IMR-90 (cell line): Measurements from ENCODE around the gene OR2A25. TPM values are rescaled to one million over a fixed set of nuclear protein-coding genes. Genes with fewer than 3 reads are reported as not detected.

Experiments used
- ATAC-seq: fragments of 200-7000 bp; cut with Tn5 transposase; 2 replicates; pipeline ENCODE4 v1.9.1; 2020; ENCODE audit warnings: low read depth, mild to moderate bottlenecking, moderate library complexity
- BruUV-seq: library from RNA; stranded (reverse); fragments of 400-500 nt; replicated peaks from 2 replicates; lab custom pipeline; 2021; lab: Mats Ljungman, UMichigan
- CTCF ChIA-PET: fragments of 300-600 bp; formaldehyde crosslinking; extraction: SDS; loops from one replicate; lab custom pipeline; 2021; ENCODE audit warnings: antibody characterized with exemption; lab: Yijun Ruan, JAX
- POLR2A ChIA-PET: fragments of 300-600 bp; sonication (Branson Sonifier 250); formaldehyde crosslinking; loops from one replicate; lab custom pipeline; 2022; ENCODE audit warnings: antibody characterized with exemption; ENCODE audit not compliant: unreplicated experiment; lab: Charles Lee
- DNase-seq: peaks from one replicate; pipeline ENCODE4 v3.0.0; 2013
- H2AFZ ChIP-seq: replicated peaks from 2 replicates; pipeline ENCODE3; 2013; ENCODE audit warnings: low read length, mild to moderate bottlenecking; ENCODE audit not compliant: poor library complexity
- H2AK5ac ChIP-seq: 2 replicates; pipeline ENCODE4 v1.6.1; 2013; ENCODE audit warnings: low read depth, low read length, inconsistent platforms
- H2AK9ac ChIP-seq: replicated peaks from 2 replicates; pipeline ENCODE3; 2013; ENCODE audit warnings: mild to moderate bottlenecking, low read depth, low read length, moderate library complexity; ENCODE audit not compliant: poor library complexity
- H2BK120ac ChIP-seq: 2 replicates; pipeline ENCODE4 v1.6.1; 2013; ENCODE audit warnings: low read depth, low read length, inconsistent platforms
- H2BK15ac ChIP-seq: 3 replicates; pipeline ENCODE4 v1.6.1; 2013; ENCODE audit warnings: low read depth, low read length, inconsistent platforms
- H2BK20ac ChIP-seq: 2 replicates; pipeline ENCODE4 v1.6.1; 2013; ENCODE audit warnings: low read depth, mild to moderate bottlenecking, inconsistent platforms, low read length, moderate library complexity
- H2BK5ac ChIP-seq: 2 replicates; pipeline ENCODE4 v1.6.1; 2013; ENCODE audit warnings: mild to moderate bottlenecking, low read depth, low read length, inconsistent platforms; ENCODE audit not compliant: poor library complexity, severe bottlenecking
- H3K14ac ChIP-seq: replicated peaks from 2 replicates; pipeline ENCODE4 v1.6.1; 2013; ENCODE audit warnings: low read depth, low read length, inconsistent platforms
- H3K18ac ChIP-seq: 2 replicates; pipeline ENCODE4 v1.6.1; 2013; ENCODE audit warnings: low read depth, low read length, control low read depth
- H3K23ac ChIP-seq: 2 replicates; pipeline ENCODE4 v1.6.1; 2013; ENCODE audit warnings: low read depth, low read length, inconsistent platforms
- H3K27ac ChIP-seq: 2 replicates; pipeline ENCODE4 v1.5.1; 2013; ENCODE audit warnings: mild to moderate bottlenecking, control low read depth, low read length; ENCODE audit not compliant: insufficient read depth
- H3K27me3 ChIP-seq: 2 replicates; pipeline ENCODE4 v1.6.1; 2013; ENCODE audit warnings: low read length; ENCODE audit not compliant: control insufficient read depth, insufficient read depth
- H3K36me3 ChIP-seq: 2 replicates; pipeline ENCODE4 v1.6.1; 2013; ENCODE audit warnings: low read length, mixed read lengths; ENCODE audit not compliant: control insufficient read depth, insufficient read depth
- H3K4ac ChIP-seq: 2 replicates; pipeline ENCODE4 v1.6.1; 2013; ENCODE audit warnings: low read depth, low read length, inconsistent platforms
- H3K4me1 ChIP-seq: 2 replicates; pipeline ENCODE4 v1.6.1; 2013; ENCODE audit warnings: low read length, mixed read lengths; ENCODE audit not compliant: control insufficient read depth, insufficient read depth
- H3K4me2 ChIP-seq: 2 replicates; pipeline ENCODE4 v1.6.1; 2013; ENCODE audit warnings: low read depth, mild to moderate bottlenecking, control low read depth, low read length, moderate library complexity
- H3K4me3 ChIP-seq: 2 replicates; pipeline ENCODE4 v1.5.1; 2013; ENCODE audit warnings: low read depth, mild to moderate bottlenecking, control low read depth, low read length, moderate library complexity; ENCODE audit not compliant: insufficient read depth
- H3K56ac ChIP-seq: 2 replicates; pipeline ENCODE4 v1.6.1; 2013; ENCODE audit warnings: low read length, inconsistent platforms; ENCODE audit not compliant: insufficient read depth; ENCODE audit errors: extremely low read depth
- H3K79me1 ChIP-seq, 2 experiments: 2 replicates each; pipeline ENCODE4 v1.6.1; 2013; ENCODE audit warnings: low read length in 2 of 2, inconsistent platforms in 1 of 2, low read depth in 1 of 2
- H3K9ac ChIP-seq: 2 replicates; pipeline ENCODE4 v1.6.1; 2013; ENCODE audit warnings: low read depth, low read length, control low read depth
- H3K9me1 ChIP-seq: 2 replicates; pipeline ENCODE4 v1.6.1; 2013; ENCODE audit warnings: low read length, inconsistent platforms; ENCODE audit not compliant: insufficient read depth
- H3K9me3 ChIP-seq: 2 replicates; pipeline ENCODE4 v1.6.1; 2013; ENCODE audit warnings: low read length; ENCODE audit not compliant: control insufficient read depth, insufficient read depth
- H4K20me1 ChIP-seq: 2 replicates; pipeline ENCODE4 v1.6.1; 2013; ENCODE audit warnings: low read length, inconsistent platforms; ENCODE audit not compliant: insufficient read depth
- H4K5ac ChIP-seq: 2 replicates; pipeline ENCODE4 v1.6.1; 2013; ENCODE audit warnings: mild to moderate bottlenecking, low read depth, low read length, control low read depth
- H4K8ac ChIP-seq, 2 experiments: 2 replicates each; pipeline ENCODE4 v1.6.1; 2013; ENCODE audit warnings: low read depth in 2 of 2, low read length in 2 of 2, control low read depth in 1 of 2, inconsistent platforms in 1 of 2
- H4K91ac ChIP-seq: 2 replicates; pipeline ENCODE4 v1.6.1; 2013; ENCODE audit warnings: low read depth, low read length, inconsistent platforms; ENCODE audit not compliant: insufficient read depth
- CTCF ChIP-seq: conservative IDR thresholded peaks from 2 replicates; pipeline ENCODE4 v1.5.1; 2012; ENCODE audit warnings: mild to moderate bottlenecking, low read depth, low read length, improper control_type of control experiment
- ELK1 ChIP-seq: fragments of 150-350 bp; IDR thresholded peaks from 2 replicates; pipeline ENCODE4 v1.6.1; 2016; ENCODE audit warnings: low read depth, mild to moderate bottlenecking, low read length, moderate library complexity, borderline replicate concordance
- FOS ChIP-seq: fragments of 150-350 bp; IDR thresholded peaks from 2 replicates; pipeline ENCODE4 v1.6.1; 2016; ENCODE audit warnings: low read depth, low read length
- MAFK ChIP-seq: IDR thresholded peaks from 2 replicates; pipeline ENCODE4 v1.6.1; 2012; ENCODE audit warnings: low read depth, low read length, improper control_type of control experiment
- NFE2L2 ChIP-seq: fragments of 150-350 bp; IDR thresholded peaks from 2 replicates; pipeline ENCODE4 v1.6.1; 2016; ENCODE audit warnings: low read depth, mild to moderate bottlenecking, low read length
- RAD21 ChIP-seq: IDR thresholded peaks from 2 replicates; pipeline ENCODE4 v1.6.1; 2012; ENCODE audit warnings: low read length, improper control_type of control experiment
- SMC3 ChIP-seq: fragments of 150-350 bp; IDR thresholded peaks from 2 replicates; pipeline ENCODE4 v1.6.1; 2016; ENCODE audit warnings: low read depth, mild to moderate bottlenecking, antibody characterized with exemption, low read length, moderate library complexity
- WGBS, 2 experiments: methylation state at CpG; one replicate each; pipeline versions ENCODE4 v1.1.5 to v1.1.7; 2013; ENCODE audit warnings: missing lambda C conversion rate in 2 of 2; ENCODE audit not compliant: insufficient read length in 1 of 2; ENCODE audit errors: extremely low coverage in 2 of 2; 5-methylcytosine and 5-hydroxymethylcytosine counted together
- dilution Hi-C: fragments of 300-500 bp; cut with HindIII; formaldehyde crosslinking; loops from one replicate; pipeline ENCODE4 v1.14.3; 2018; ENCODE audit warnings: low sequenced_read_pairs; ENCODE audit not compliant: unreplicated experiment
- in situ Hi-C: fragments of 300-500 bp; cut with MboI; formaldehyde crosslinking; loops from 3 replicates; pipeline ENCODE4 v1.14.3; 2019; ENCODE audit warnings: low sequenced_read_pairs, inconsistent platforms, mixed read lengths
- intact Hi-C: fragments of 100-400 bp; cut with micrococcal nuclease; formaldehyde crosslinking; loops from 2 replicates; pipeline ENCODE4 v1.10.0; 2022
- polyA plus RNA-seq, 3 experiments: library from polyadenylated mRNA; depleted of rRNA; stranded (reverse); fragments of >200 nt; gene quantifications; 2 replicates each; pipeline ENCODE4 v1.2.3, GENCODE V29; 2012; ENCODE audit warnings: low replicate concordance in 1 of 3
- total RNA-seq: library from RNA; depleted of rRNA; stranded (reverse); fragments of >200 nt; gene quantifications from 2 replicates; pipeline ENCODE4 v1.2.3, GENCODE V29; 2012

Gene OR2A25
- total and polyA plus RNA-seq, 2 of the 4 experiments (the other 2 are of a cell fraction): not detected

DNA sequence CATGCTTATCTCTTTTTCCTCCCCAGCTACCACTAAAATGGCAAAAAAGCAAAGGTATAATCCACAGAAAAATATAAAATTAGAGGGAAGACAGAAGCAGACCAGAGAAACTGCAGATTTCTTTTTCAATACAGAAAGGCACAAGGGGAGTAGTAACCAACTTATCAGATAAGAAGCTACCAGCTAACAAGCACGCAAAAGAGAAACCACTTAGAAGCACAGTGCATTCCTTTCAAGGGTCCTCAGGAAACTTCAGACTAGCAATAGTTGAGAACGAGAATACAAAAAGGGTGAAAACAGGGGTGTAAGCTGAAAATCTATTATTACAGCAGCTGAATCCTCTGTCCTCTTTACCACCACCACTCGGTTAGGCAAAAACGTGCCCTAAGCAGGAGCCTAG, 30.7 kb upstream of the OR2A25 start:
- Histone ChIP-seq H3K9me3 (no peaks in the 10 kb centered on the region), H2BK15ac (no peak overlapping the region), H2BK120ac (no peak overlapping the region), H4K8ac (no peak overlapping the region), H3K4me2 (no peak overlapping the region), H2BK5ac (no peak overlapping the region), H3K27ac (no peak overlapping the region), H2BK20ac (no peak overlapping the region), H3K23ac (no peak overlapping the region), H3K56ac (no peak overlapping the region), H3K79me1 (no peaks in the 10 kb centered on the region), H4K5ac (no peak overlapping the region), H2AFZ (no peak overlapping the region), H3K9ac (no peak overlapping the region), H2AK5ac (no peak overlapping the region), H3K9me1 (no peaks in the 10 kb centered on the region), H3K4ac (no peak overlapping the region), H3K4me3 (no peak overlapping the region), H3K27me3 (no peaks in the 10 kb centered on the region), H3K4me1 (no peaks in the 10 kb centered on the region), H4K20me1 (no peaks in the 10 kb centered on the region), H2AK9ac (no peak overlapping the region), H3K18ac (no peak overlapping the region), H4K91ac (no peak overlapping the region), H3K14ac (no peak overlapping the region), H3K36me3 (no peaks in the 10 kb centered on the region)
- POLR2A ChIA-PET: no interaction called here
- BruUV-seq: no TSS peak
- in situ Hi-C loops: no loop called here
- no CpG with 5 or more reads among the region's 4 CpGs for WGBS, 2 experiments
- intact Hi-C loops: no loop called here
- ATAC-seq (no peak), DNase-seq (no peak)
- TF ChIP-seq MAFK (no peak), SMC3 (no peak), CTCF (no peak), ELK1 (no peak), NFE2L2 (no peak), FOS (no peak), RAD21 (no peak)
- CTCF ChIA-PET: no interaction called here
- dilution Hi-C loops: no loop called here
